NB4 (cell line): ENCODE data around the gene CLSTN1.

Experiments used
- DNase-seq: peaks from one replicate; pipeline ENCODE4 v3.0.0; 2010; ENCODE audit warnings: low read depth
- H3K4me3 ChIP-seq: one replicate; pipeline ENCODE4 v1.5.1; 2011; ENCODE audit warnings: mild to moderate bottlenecking, low read depth, low read length, moderate library complexity
- MYC ChIP-seq: IDR thresholded peaks from 2 replicates; pipeline ENCODE4 v1.6.1; 2011; ENCODE audit warnings: low read depth, low read length
- POLR2A ChIP-seq: IDR thresholded peaks from 2 replicates; pipeline ENCODE4 v1.6.1; 2011; ENCODE audit warnings: mild to moderate bottlenecking; ENCODE audit not compliant: insufficient read length; ENCODE audit errors: extremely low read depth
- TF ChIP-seq, protein P1 (sequence below): IDR thresholded peaks from 2 replicates; pipeline ENCODE4 v1.6.1; 2011; ENCODE audit warnings: low read depth, low read length
- TF ChIP-seq, protein P2 (sequence below): IDR thresholded peaks from one replicate; pipeline ENCODE4 v1.5.1; 2012; ENCODE audit warnings: low read depth, low read length

Gene CLSTN1

DNA sequence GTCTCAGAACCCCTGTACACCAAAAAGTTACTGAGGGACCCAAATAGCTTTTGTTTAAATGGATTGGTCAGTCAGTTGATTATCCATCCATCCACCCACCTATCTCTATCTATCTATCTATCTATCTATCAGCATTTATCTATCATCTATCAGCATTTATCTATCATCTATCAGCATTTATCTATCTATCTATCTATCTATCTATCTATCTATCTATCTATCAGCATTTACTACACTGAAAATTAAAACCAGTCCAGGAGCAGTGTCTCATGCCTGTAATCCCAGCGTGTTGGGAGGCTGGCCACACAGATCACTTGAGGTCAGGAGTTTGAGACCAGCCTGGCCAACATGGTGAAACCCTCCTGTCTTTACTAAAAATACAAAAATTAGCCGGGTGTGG is 47.1 kb downstream of the CLSTN1 start:
- no peak for TF ChIP-seq POLR2A
- TF ChIP-seq, protein P1, sequence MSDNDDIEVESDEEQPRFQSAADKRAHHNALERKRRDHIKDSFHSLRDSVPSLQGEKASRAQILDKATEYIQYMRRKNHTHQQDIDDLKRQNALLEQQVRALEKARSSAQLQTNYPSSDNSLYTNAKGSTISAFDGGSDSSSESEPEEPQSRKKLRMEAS, result no peak
- no peak for TF ChIP-seq MYC
- TF ChIP-seq, protein P2, sequence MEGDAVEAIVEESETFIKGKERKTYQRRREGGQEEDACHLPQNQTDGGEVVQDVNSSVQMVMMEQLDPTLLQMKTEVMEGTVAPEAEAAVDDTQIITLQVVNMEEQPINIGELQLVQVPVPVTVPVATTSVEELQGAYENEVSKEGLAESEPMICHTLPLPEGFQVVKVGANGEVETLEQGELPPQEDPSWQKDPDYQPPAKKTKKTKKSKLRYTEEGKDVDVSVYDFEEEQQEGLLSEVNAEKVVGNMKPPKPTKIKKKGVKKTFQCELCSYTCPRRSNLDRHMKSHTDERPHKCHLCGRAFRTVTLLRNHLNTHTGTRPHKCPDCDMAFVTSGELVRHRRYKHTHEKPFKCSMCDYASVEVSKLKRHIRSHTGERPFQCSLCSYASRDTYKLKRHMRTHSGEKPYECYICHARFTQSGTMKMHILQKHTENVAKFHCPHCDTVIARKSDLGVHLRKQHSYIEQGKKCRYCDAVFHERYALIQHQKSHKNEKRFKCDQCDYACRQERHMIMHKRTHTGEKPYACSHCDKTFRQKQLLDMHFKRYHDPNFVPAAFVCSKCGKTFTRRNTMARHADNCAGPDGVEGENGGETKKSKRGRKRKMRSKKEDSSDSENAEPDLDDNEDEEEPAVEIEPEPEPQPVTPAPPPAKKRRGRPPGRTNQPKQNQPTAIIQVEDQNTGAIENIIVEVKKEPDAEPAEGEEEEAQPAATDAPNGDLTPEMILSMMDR, result no peak
- no peak overlapping the region for H3K4me3 ChIP-seq
- no peak for DNase-seq

DNA sequence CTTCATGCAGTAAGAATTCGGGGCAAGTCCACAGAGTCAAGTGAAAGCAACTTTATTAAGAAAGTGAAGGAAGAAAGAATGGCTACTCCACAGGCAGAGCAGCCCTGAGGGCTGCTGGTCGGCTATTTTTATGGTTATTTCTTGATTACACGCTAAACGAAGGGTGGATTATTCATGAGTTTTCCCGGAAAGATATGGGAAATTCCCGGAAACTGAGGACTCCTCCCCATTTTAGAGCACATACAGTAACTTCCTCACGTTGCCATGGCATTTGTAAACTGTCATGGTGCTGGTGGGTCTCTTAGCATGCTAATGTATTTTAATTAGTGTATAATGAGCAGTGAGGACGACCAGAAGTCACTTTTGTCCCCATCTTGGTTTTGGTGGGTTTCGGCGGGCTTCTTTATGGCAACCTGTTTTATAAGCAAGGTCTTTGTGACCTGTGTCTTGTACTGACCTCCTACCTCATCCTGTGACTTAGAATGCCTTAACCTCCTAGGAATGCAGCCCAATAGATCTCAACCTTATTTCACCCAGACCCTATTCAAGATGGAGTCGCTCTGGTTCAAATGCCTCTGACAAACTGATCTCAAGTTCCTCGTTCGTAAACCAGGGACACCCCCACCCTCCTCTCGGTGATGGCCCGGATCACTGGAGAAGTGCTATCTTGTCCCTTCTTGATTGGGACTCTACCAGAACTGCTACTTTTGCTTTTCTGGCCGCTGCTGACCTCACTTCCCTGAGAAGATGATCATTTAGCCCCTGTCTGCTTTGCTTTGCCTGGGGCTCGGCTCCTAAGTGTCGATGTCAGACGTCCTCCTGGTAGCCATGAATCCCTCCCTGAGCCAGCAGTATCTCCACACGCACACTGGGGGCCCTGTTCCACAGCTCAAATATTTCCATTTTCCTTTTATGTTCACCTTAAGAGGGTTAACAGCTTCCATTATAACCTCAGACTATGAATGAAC is 48.8 kb downstream of the CLSTN1 start:
- no peak for DNase-seq
- TF ChIP-seq, protein P2, result no peak
- TF ChIP-seq, protein P1, result no peak
- TF ChIP-seq MYC, result no peak
- TF ChIP-seq POLR2A, result no peak
- no peak overlapping the region for H3K4me3 ChIP-seq

DNA sequence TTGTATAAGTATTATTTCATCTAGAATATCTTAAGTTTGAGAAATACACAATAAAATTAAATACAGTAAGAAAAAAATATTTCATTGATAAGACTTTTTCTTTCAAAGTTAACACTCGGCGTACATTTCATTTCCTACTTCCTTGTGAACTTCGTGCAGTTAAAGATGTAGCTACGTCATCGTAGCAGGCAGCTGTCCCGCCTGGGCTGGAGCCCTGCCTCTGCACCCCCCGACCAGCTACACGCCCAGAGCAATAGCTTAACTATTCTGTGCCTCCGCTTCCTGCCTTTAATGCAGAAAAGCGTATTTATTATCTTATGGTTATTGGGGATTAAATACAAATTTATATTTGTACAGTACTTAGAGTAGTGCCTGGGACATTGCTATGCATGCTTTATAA is 53.5 kb downstream of the CLSTN1 start:
- H3K4me3 ChIP-seq, result no peak overlapping the region
- TF ChIP-seq POLR2A (no peak), MYC (no peak)
- TF ChIP-seq, protein P2, result no peak
- TF ChIP-seq, protein P1, result no peak
- no peak for DNase-seq

DNA sequence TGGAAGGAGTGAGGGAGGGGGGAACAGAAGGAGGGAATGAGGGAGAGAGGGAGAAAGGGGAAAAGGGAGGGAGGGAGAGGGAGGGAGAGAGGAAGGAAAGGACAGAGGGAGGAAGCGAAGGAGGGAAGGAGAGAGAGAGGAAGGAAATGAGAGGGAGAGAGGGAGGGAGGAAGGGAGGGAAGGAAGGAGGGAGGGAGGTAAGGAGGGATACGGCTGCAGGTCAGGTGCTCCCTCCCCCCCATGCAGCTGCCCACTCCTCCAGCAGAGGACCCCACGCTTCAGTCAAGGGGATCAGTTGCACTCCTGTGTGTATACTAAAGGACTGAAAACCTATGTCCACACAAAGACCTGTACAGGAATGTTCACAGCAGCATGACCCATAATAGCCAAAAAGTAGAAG is 54.8 kb downstream of the CLSTN1 start:
- TF ChIP-seq, protein P2, result no peak
- TF ChIP-seq POLR2A, result no peak
- no peak for TF ChIP-seq MYC
- TF ChIP-seq, protein P1, result no peak
- no peak overlapping the region for H3K4me3 ChIP-seq
- DNase-seq, result no peak

DNA sequence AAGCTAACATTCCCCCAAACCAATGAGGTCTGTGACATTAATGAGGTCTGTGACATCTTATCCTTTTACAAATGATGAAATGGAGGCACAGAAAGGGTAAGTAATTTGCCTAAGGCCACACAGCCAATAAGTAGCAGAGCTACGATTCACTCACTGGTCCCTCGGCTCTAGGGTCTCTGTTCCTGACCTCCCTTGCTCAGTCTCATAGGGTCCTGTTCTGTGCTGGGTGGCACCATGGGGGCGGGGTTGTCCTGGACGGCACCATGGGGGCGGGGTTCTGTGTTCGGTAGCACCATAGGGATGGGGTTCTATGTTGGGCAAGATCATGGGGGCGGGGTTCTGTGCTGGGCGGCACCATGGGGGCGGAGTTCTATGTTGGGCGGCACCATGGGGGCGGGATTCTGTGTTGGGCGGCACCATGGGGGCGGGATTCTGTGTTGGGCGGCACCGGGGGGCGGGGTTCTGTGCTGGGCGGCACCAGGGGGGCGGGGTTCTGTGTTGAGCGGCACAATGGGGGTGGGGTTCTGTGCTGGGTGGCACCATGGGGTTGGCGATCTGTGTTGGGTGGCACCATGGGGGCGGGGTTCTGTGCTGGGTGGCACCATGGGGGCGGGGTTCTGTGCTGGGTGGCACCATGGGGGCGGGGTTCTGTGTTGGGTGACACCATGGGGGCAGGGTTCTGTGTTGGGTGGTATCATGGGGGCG is 55.6 kb downstream of the CLSTN1 start:
- TF ChIP-seq, protein P1, result no peak
- no peak for TF ChIP-seq POLR2A
- no peak for TF ChIP-seq MYC
- TF ChIP-seq, protein P2, result no peak
- DNase-seq, result peak; percentile 25
- H3K4me3 ChIP-seq, result no peak overlapping the region
